ENCODE measurements around the gene SPEF2. TPM values are rescaled to one million over a fixed set of nuclear protein-coding genes. Genes with fewer than 3 reads are reported as not detected.

SPEF2 gene
- total RNA-seq, 1 donor from 2014 or later = 10.8 TPM

GRCh38 chr5:35830587-35830986 is 212.9 kb downstream of the SPEF2 start:
- H3K4me3 ChIP-seq = no peak overlapping the region
- no peaks in the 10 kb centered on the region for H3K4me1 ChIP-seq
- no peaks in the 10 kb centered on the region for H3K27me3 ChIP-seq
- DNase-seq (ENCODE audit: extremely low spot score in 2 of 2) = no peak
- H3K36me3 ChIP-seq = no peaks in the 10 kb centered on the region
- no peak overlapping the region for H3K27ac ChIP-seq
- TF ChIP-seq CTCF (IDR thresholded peaks at IDR 0.05) = no peak
- no peak for TF ChIP-seq POLR2AphosphoS5 (IDR thresholded peaks at IDR 0.05; ENCODE audit: insufficient read depth in 1 of 2, low read depth in 1 of 2)
- TF ChIP-seq POLR2A (IDR thresholded peaks at IDR 0.05) = no peak
- H3K9me3 ChIP-seq = no peaks in the 10 kb centered on the region
- intact Hi-C loops (cut with DNase I) = no loop called here

GRCh38 chr5:35832762-35833161 is 215.1 kb downstream of the SPEF2 start:
- Histone ChIP-seq H3K9me3 (no peaks in the 10 kb centered on the region), H3K27ac (no peak overlapping the region), H3K36me3 (no peaks in the 10 kb centered on the region), H3K27me3 (no peaks in the 10 kb centered on the region), H3K4me3 (no peak overlapping the region), H3K4me1 (no peaks in the 10 kb centered on the region)
- DNase-seq (ENCODE audit: extremely low spot score in 2 of 2) = no peak
- no peak for TF ChIP-seq POLR2AphosphoS5 (IDR thresholded peaks at IDR 0.05; ENCODE audit: insufficient read depth in 1 of 2, low read depth in 1 of 2)
- no peak for TF ChIP-seq POLR2A (IDR thresholded peaks at IDR 0.05)
- TF ChIP-seq CTCF (IDR thresholded peaks at IDR 0.05) = no peak
- intact Hi-C loops (cut with DNase I) = no loop called here

- Histone ChIP-seq H3K27ac (no peak overlapping the region), H3K27me3 (no peaks in the 10 kb centered on the region), H3K9me3 (no peaks in the 10 kb centered on the region), H3K4me3 (no peak overlapping the region), H3K4me1 (no peaks in the 10 kb centered on the region), H3K36me3 (no peaks in the 10 kb centered on the region)
- no peak for DNase-seq (ENCODE audit: extremely low spot score in 2 of 2)
- TF ChIP-seq POLR2A (IDR thresholded peaks at IDR 0.05) = no peak
- TF ChIP-seq CTCF (IDR thresholded peaks at IDR 0.05) = no peak
- no peak for TF ChIP-seq POLR2AphosphoS5 (IDR thresholded peaks at IDR 0.05; ENCODE audit: insufficient read depth in 1 of 2, low read depth in 1 of 2)
- intact Hi-C loops (cut with DNase I) = no loop called here
Observed at GRCh38 chr5:35833224-35833623, 215.6 kb downstream of the SPEF2 start.

- intact Hi-C loops (cut with DNase I) = no loop called here
- no peaks in the 10 kb centered on the region for H3K9me3 ChIP-seq
- H3K27me3 ChIP-seq = no peaks in the 10 kb centered on the region
- no peak for DNase-seq (ENCODE audit: extremely low spot score in 2 of 2)
- TF ChIP-seq POLR2A (IDR thresholded peaks at IDR 0.05) = no peak
- TF ChIP-seq POLR2AphosphoS5 (IDR thresholded peaks at IDR 0.05; ENCODE audit: insufficient read depth in 1 of 2, low read depth in 1 of 2) = no peak
- no peak for TF ChIP-seq CTCF (IDR thresholded peaks at IDR 0.05)
- H3K27ac ChIP-seq = no peak overlapping the region
- H3K4me1 ChIP-seq = no peaks in the 10 kb centered on the region
- no peak overlapping the region for H3K4me3 ChIP-seq
- H3K36me3 ChIP-seq = no peaks in the 10 kb centered on the region
Observed at GRCh38 chr5:35835796-35836742, 218.4 kb downstream of the SPEF2 start.

Data from vagina (tissue), 2 donors.